Retinal pigment epithelial cell (primary cell): Measurements from ENCODE around the gene PTPRJ.

Experiments used
- DNase-seq: peaks from one replicate; pipeline ENCODE4 v3.0.0-alpha.2; 2010; ENCODE audit warnings: low read depth
- H3K4me3 ChIP-seq: 2 replicates; pipeline ENCODE4 v1.5.1; 2011; ENCODE audit warnings: mild to moderate bottlenecking, low read length, control low read depth, moderate library complexity
- CTCF ChIP-seq: conservative IDR thresholded peaks from 2 replicates; pipeline ENCODE4 v1.5.1; 2011; ENCODE audit warnings: low read depth, low read length, control low read depth, inconsistent platforms

Gene PTPRJ

GRCh38 chr11:47998345-47998732 lies 18.0 kb downstream of the PTPRJ start:
- no peak for TF ChIP-seq CTCF
- DNase-seq: no peak
- H3K4me3 ChIP-seq: no peak overlapping the region

- no peak for TF ChIP-seq CTCF
- no peak overlapping the region for H3K4me3 ChIP-seq
Measured at GRCh38 chr11:47998733-47999359, 18.5 kb downstream of the PTPRJ start.

GRCh38 chr11:48000432-48000831 lies 20.1 kb downstream of the PTPRJ start:
- no peak for DNase-seq
- H3K4me3 ChIP-seq: no peak overlapping the region
- TF ChIP-seq CTCF: no peak

More at GRCh38 chr11:47998733-47999359, 18.5 kb downstream of the PTPRJ start:
- no peak for DNase-seq

DNA sequence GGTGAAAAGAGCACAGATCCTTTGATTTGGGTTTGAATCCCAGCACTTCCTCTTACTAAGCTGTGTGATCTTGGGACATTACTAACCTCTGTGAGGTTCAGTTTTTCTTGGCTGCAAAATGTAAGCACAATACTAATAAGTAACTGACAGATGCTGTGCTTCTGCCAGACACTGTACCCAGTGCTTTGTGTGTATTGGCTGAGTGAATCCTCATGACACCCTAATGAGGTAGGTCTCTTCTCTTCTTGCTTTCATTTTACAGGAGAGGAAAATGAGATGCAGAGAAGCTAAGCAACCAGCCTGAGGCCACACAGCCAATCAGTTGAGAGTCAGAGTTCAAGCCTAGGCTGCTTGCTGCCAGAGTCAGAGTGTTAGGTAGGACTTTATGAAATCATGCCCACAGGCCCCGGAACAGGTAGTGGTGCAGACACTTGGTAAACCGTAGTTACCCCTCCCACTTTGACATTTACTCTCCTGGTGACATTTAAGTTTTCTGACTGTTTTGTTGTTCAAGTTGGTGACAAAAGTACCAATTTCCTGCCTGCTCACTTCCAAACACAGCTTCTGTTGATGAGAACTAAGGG lies 21.2 kb downstream of the PTPRJ start:
- no peak overlapping the region for H3K4me3 ChIP-seq
- DNase-seq: no peak
- TF ChIP-seq CTCF: no peak

- DNase-seq: no peak
- no peak overlapping the region for H3K4me3 ChIP-seq
- TF ChIP-seq CTCF: no peak
Measured at GRCh38 chr11:48002561-48002960, 22.2 kb downstream of the PTPRJ start.

GRCh38 chr11:48003926-48004325 lies 23.6 kb downstream of the PTPRJ start:
- no peak for TF ChIP-seq CTCF
- no peak overlapping the region for H3K4me3 ChIP-seq
- no peak for DNase-seq

GRCh38 chr11:48004456-48004855 lies 24.1 kb downstream of the PTPRJ start:
- no peak for DNase-seq
- TF ChIP-seq CTCF: no peak
- no peak overlapping the region for H3K4me3 ChIP-seq
